OCI-LY1 (cell line): ENCODE data around the gene FMNL3.

ENCODE experiments used
- H2AFZ ChIP-seq: fragments of 200-600 bp; sonication (generic), shearing (Covaris generic); 2 replicates; pipeline ENCODE4 v1.6.0; 2014; ENCODE audit warnings: antibody characterized with exemption, mild to moderate bottlenecking, low read length
- H3F3A ChIP-seq: fragments of 200-600 bp; sonication (generic), shearing (Covaris generic); 2 replicates; pipeline ENCODE4 v1.6.0; 2014; ENCODE audit warnings: mild to moderate bottlenecking, antibody characterized with exemption, low read length, moderate library complexity; ENCODE audit not compliant: insufficient read depth
- H3K27ac ChIP-seq: fragments of 200-600 bp; sonication (generic); 2 replicates; pipeline ENCODE4 v1.5.1; 2014; ENCODE audit warnings: low read length, mixed run types, mild to moderate bottlenecking, low read depth; ENCODE audit not compliant: poor library complexity, severe bottlenecking
- H3K27me3 ChIP-seq: fragments of 200-600 bp; sonication (generic); 2 replicates; pipeline ENCODE4 v1.6.0; 2014; ENCODE audit warnings: antibody characterized with exemption, mild to moderate bottlenecking, low read length, moderate library complexity; ENCODE audit not compliant: insufficient read depth
- H3K36me3 ChIP-seq: fragments of 200-600 bp; sonication (generic); 2 replicates; pipeline ENCODE4 v1.6.1; 2014; ENCODE audit warnings: mild to moderate bottlenecking, antibody characterized with exemption, low read length, moderate library complexity, mixed read lengths; ENCODE audit not compliant: insufficient read depth
- H3K4me1 ChIP-seq: fragments of 200-600 bp; sonication (generic); 2 replicates; pipeline ENCODE4 v1.5.1; 2014; ENCODE audit warnings: mild to moderate bottlenecking, low read length, moderate library complexity; ENCODE audit not compliant: insufficient read depth, severe bottlenecking
- H3K4me2 ChIP-seq: fragments of 200-600 bp; sonication (generic), shearing (Covaris generic); 2 replicates; pipeline ENCODE4 v1.6.1; 2014; ENCODE audit warnings: low read length
- H3K4me3 ChIP-seq: fragments of 200-600 bp; sonication (generic); 2 replicates; pipeline ENCODE4 v1.5.1; 2014; ENCODE audit warnings: low read length, low read depth, mild to moderate bottlenecking, mixed read lengths; ENCODE audit not compliant: poor library complexity, severe bottlenecking
- H3K79me2 ChIP-seq: fragments of 200-600 bp; shearing (Covaris generic); 2 replicates; pipeline ENCODE4 v1.6.1; 2016; ENCODE audit warnings: mixed run types, low read length, mixed read lengths; ENCODE audit not compliant: insufficient read depth
- H3K9ac ChIP-seq: fragments of 200-600 bp; sonication (generic), shearing (Covaris generic); 2 replicates; pipeline ENCODE4 v1.6.1; 2014; ENCODE audit warnings: mild to moderate bottlenecking, low read length, mixed read lengths
- H3K9me2 ChIP-seq: fragments of 200-600 bp; sonication (generic), shearing (Covaris generic); 2 replicates; pipeline ENCODE4 v1.6.1; 2014; ENCODE audit warnings: low read depth, mild to moderate bottlenecking, low read length, mixed read lengths
- H3K9me3 ChIP-seq: fragments of 200-600 bp; shearing (Covaris generic); 2 replicates; pipeline ENCODE4 v1.6.1; 2014; ENCODE audit warnings: low read length, mixed read lengths
- H4K20me1 ChIP-seq: fragments of 200-600 bp; sonication (generic), shearing (Covaris generic); 2 replicates; pipeline ENCODE4 v1.6.0; 2016; ENCODE audit warnings: mild to moderate bottlenecking, low read length; ENCODE audit not compliant: insufficient read depth
- EZH2 ChIP-seq: fragments of 200-600 bp; sonication (generic), shearing (Covaris generic); IDR thresholded peaks from 2 replicates; pipeline ENCODE4 v1.8.0; 2017; ENCODE audit warnings: borderline replicate concordance, mixed run types, mild to moderate bottlenecking, antibody characterized with exemption, low read length, moderate library complexity, mixed read lengths
- TF ChIP-seq, protein P1 (sequence below): fragments of 200-600 bp; sonication (generic), shearing (Covaris generic); IDR thresholded peaks from 2 replicates; pipeline ENCODE4 v1.5.1; 2017; ENCODE audit warnings: mild to moderate bottlenecking, antibody characterized with exemption, low read length, moderate library complexity, mixed read lengths

Gene FMNL3

DNA sequence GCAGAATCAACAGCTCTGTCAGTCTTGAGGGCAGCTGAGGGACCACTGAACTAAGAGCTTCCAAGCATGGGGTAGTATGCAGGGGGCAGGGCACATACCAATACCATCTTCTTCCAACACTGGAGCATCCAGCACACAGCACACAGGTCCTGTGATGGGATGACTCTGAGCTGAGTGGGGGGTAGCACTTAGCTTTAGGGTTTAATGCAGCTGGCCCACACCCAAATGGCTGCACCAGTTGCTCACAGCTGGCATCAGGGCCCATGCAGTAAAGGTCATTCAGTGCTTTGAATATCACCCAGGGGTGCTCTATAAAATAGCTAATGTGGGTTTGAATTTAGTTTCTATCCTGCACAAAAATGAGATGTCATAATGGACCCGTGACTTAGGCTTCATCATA lies 103.5 kb downstream of the FMNL3 start:
- no peak overlapping the region for H3K4me2 ChIP-seq
- H3K9me2 ChIP-seq = no peaks in the 10 kb centered on the region
- H3K9me3 ChIP-seq = no peaks in the 10 kb centered on the region
- no peaks in the 10 kb centered on the region for H4K20me1 ChIP-seq
- H3K36me3 ChIP-seq = no peaks in the 10 kb centered on the region
- TF ChIP-seq, protein P1, sequence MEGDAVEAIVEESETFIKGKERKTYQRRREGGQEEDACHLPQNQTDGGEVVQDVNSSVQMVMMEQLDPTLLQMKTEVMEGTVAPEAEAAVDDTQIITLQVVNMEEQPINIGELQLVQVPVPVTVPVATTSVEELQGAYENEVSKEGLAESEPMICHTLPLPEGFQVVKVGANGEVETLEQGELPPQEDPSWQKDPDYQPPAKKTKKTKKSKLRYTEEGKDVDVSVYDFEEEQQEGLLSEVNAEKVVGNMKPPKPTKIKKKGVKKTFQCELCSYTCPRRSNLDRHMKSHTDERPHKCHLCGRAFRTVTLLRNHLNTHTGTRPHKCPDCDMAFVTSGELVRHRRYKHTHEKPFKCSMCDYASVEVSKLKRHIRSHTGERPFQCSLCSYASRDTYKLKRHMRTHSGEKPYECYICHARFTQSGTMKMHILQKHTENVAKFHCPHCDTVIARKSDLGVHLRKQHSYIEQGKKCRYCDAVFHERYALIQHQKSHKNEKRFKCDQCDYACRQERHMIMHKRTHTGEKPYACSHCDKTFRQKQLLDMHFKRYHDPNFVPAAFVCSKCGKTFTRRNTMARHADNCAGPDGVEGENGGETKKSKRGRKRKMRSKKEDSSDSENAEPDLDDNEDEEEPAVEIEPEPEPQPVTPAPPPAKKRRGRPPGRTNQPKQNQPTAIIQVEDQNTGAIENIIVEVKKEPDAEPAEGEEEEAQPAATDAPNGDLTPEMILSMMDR = no peak
- TF ChIP-seq EZH2 = no peak
- H3K79me2 ChIP-seq = no peaks in the 10 kb centered on the region
- no peak overlapping the region for H3K9ac ChIP-seq
- H3K4me1 ChIP-seq = no peaks in the 10 kb centered on the region
- H3F3A ChIP-seq = no peaks in the 10 kb centered on the region
- H3K27me3 ChIP-seq = no peaks in the 10 kb centered on the region
- no peak overlapping the region for H3K27ac ChIP-seq
- H3K4me3 ChIP-seq = no peak overlapping the region
- no peak overlapping the region for H2AFZ ChIP-seq

DNA sequence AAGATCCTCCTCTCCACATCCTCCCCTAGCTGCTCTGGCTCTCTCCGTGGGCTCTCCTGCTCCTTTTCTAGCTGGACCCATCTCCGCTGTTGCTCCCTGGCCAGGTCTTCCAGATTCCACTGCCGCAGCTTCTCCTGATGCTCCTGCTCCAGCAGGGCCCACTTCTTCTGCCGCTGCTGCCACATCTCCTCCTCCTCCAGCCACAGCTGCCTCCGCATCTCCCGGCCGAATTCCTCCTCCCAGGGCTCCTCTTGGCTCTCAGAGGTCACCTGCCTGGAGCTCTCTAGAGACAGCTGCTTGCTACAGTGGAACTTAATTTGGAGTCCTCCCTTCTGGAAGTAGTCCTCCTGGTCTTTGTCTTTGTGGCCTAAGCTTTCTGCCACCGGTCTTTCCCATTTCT lies 107.2 kb downstream of the FMNL3 start:
- H4K20me1 ChIP-seq = no peaks in the 10 kb centered on the region
- H3F3A ChIP-seq = no peaks in the 10 kb centered on the region
- no peak overlapping the region for H3K9ac ChIP-seq
- no peaks in the 10 kb centered on the region for H3K27me3 ChIP-seq
- H3K36me3 ChIP-seq = no peaks in the 10 kb centered on the region
- no peak overlapping the region for H3K4me3 ChIP-seq
- no peak overlapping the region for H3K27ac ChIP-seq
- H3K4me2 ChIP-seq = no peak overlapping the region
- no peaks in the 10 kb centered on the region for H3K9me2 ChIP-seq
- H3K9me3 ChIP-seq = no peaks in the 10 kb centered on the region
- no peaks in the 10 kb centered on the region for H3K79me2 ChIP-seq
- no peaks in the 10 kb centered on the region for H3K4me1 ChIP-seq
- H2AFZ ChIP-seq = no peak overlapping the region
- no peak for TF ChIP-seq EZH2
- TF ChIP-seq, protein P1 = no peak

DNA sequence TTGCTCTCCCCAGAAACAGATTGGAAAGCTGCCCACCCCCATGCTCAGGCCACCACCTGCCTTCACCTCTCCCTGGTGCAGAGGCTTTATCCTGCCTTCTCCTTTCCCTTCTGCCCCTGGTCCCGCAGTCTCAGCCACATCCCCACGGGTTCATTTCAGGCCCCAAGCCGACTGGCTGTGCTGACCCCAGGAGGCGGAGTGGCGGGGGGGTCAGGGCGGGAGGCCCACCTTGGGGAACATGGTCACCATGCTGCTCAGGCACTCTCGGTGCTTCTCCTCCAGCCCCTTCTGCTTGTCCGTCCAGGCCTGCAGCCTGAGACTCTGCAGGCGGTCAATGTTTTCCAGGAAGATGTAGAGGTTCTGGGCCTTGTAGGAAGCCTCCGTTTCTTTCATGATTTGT lies 108.7 kb downstream of the FMNL3 start:
- Histone ChIP-seq H3F3A (no peaks in the 10 kb centered on the region), H4K20me1 (no peaks in the 10 kb centered on the region), H3K27ac (no peak overlapping the region), H3K79me2 (no peaks in the 10 kb centered on the region), H3K4me3 (no peak overlapping the region), H3K9ac (no peak overlapping the region), H3K27me3 (no peaks in the 10 kb centered on the region), H3K4me2 (no peak overlapping the region), H3K4me1 (no peaks in the 10 kb centered on the region), H3K36me3 (no peaks in the 10 kb centered on the region), H3K9me3 (no peaks in the 10 kb centered on the region), H2AFZ (no peak overlapping the region), H3K9me2 (no peaks in the 10 kb centered on the region)
- TF ChIP-seq, protein P1 = no peak
- TF ChIP-seq EZH2 = no peak
